Omental fat pad (tissue), 4 donors: ENCODE results near the gene MYO9A. TPM values are rescaled to one million over a fixed set of nuclear protein-coding genes. Genes with fewer than 3 reads are reported as not detected.

Experiments
- ATAC-seq: fragments of 150-250 bp; one replicate; pipeline ENCODE4 v1.9.1; 2016; ENCODE audit warnings: mild to moderate bottlenecking, moderate library complexity; ENCODE audit not compliant: low FRiP score
- DNase-seq: peaks from one replicate; pipeline ENCODE4 v3.0.0-alpha.2; 2019; ENCODE audit warnings: low spot score
- total RNA-seq, 4 donors: library from RNA; depleted of rRNA; stranded (reverse); fragments of >200 nt; gene quantifications; one replicate each; pipeline ENCODE4 v1.1.0, GENCODE V29; 2016
- TF ChIP-seq, protein P1 (sequence below), 3 donors: fragments of 450-650 bp; IDR thresholded peaks; one replicate each; pipeline ENCODE4 v1.5.1; 2016 to 2017; ENCODE audit warnings: antibody characterized with exemption in 3 of 3, mild to moderate bottlenecking in 3 of 3, moderate library complexity in 2 of 3

Gene MYO9A, protein sequence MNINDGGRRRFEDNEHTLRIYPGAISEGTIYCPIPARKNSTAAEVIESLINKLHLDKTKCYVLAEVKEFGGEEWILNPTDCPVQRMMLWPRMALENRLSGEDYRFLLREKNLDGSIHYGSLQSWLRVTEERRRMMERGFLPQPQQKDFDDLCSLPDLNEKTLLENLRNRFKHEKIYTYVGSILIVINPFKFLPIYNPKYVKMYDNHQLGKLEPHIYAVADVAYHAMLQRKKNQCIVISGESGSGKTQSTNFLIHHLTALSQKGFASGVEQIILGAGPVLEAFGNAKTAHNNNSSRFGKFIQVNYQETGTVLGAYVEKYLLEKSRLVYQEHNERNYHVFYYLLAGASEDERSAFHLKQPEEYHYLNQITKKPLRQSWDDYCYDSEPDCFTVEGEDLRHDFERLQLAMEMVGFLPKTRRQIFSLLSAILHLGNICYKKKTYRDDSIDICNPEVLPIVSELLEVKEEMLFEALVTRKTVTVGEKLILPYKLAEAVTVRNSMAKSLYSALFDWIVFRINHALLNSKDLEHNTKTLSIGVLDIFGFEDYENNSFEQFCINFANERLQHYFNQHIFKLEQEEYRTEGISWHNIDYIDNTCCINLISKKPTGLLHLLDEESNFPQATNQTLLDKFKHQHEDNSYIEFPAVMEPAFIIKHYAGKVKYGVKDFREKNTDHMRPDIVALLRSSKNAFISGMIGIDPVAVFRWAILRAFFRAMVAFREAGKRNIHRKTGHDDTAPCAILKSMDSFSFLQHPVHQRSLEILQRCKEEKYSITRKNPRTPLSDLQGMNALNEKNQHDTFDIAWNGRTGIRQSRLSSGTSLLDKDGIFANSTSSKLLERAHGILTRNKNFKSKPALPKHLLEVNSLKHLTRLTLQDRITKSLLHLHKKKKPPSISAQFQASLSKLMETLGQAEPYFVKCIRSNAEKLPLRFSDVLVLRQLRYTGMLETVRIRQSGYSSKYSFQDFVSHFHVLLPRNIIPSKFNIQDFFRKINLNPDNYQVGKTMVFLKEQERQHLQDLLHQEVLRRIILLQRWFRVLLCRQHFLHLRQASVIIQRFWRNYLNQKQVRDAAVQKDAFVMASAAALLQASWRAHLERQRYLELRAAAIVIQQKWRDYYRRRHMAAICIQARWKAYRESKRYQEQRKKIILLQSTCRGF (N-terminal part only)
- 10 to 100 TPM; 31.6 to 82.9 (median 48.7) TPM for total RNA-seq

DNA sequence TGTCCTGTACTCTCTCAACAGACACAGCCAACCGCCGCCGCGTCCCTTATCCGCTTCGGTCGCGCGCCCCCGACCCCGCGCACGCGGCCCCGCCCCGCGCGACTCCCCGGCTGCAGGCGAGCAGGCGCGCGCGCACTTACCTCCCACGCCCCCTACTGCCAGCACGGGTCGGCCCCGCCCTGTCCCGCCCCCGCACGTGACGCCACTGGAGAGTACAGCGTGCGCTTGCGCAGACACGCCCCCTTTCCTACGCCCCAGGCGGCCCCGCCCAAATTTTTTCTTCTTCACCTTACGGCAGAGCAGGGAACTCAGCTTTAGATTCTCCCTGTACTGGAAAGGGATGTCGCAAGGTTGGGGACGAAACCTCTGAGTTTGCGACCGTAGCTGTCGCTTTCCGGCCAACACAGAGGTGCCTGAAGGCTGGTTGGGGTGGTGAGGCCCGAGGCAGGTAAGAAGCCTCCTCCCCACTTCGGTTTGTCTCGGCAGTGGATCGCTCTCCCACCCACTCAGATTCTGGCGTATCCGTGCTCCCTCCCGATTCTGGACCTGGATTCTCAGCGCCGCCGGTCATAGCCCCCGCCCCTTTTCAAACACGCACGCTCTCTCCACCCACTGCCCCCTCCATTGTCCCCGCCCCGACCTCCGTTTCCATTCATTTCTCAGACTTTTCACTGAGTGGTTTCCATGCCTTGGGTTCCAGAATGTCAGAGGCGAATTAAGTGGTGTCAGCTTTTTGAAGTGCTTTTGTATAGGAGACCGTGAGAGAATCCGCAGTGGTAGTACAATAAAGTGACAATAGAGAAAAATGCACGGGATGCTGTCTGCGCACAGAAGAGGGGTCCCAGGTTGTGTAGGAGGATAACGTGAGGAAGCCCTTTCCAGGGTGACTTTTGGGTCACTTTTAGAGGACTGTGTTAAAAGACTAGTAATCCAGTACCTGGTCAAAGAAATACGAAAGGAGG, at the start of gene MYO9A, which contains the start of gene SENP8:
Gene MYO9A, minus strand, starts transcription at position 134 of the 962 bp plus-strand sequence. CDS start 71,587 bp downstream, outside the sequence.
Gene SENP8, plus strand, starts transcription at position 387 of the 962 bp plus-strand sequence. CDS start 21,221 bp downstream, outside the sequence.
- TF ChIP-seq, protein P1, sequence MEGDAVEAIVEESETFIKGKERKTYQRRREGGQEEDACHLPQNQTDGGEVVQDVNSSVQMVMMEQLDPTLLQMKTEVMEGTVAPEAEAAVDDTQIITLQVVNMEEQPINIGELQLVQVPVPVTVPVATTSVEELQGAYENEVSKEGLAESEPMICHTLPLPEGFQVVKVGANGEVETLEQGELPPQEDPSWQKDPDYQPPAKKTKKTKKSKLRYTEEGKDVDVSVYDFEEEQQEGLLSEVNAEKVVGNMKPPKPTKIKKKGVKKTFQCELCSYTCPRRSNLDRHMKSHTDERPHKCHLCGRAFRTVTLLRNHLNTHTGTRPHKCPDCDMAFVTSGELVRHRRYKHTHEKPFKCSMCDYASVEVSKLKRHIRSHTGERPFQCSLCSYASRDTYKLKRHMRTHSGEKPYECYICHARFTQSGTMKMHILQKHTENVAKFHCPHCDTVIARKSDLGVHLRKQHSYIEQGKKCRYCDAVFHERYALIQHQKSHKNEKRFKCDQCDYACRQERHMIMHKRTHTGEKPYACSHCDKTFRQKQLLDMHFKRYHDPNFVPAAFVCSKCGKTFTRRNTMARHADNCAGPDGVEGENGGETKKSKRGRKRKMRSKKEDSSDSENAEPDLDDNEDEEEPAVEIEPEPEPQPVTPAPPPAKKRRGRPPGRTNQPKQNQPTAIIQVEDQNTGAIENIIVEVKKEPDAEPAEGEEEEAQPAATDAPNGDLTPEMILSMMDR (IDR thresholded peaks at IDR 0.05) = peak in 1 of 3 donors; percentile 10
- DNase-seq (peak; percentile 97), ATAC-seq (peak; percentile 94)

DNA sequence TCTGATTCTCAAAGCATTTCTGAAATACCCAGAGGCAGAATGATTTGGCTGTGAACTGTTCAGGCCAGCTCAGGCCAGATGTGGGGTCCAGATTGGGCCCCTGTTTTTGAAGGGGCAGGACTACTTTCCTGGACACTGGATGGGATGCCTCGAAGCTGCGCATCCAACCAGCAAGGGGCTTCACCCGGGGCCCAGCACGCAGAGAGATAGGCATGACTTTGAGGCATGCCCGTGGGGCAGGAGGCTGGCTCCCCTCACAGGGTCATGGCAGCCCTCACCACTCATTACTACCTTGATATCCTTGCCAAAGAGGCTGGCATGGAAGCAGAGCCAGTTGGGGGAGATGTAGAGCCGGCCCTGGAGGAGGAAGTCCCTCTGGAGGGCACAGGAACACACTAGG, 49.5 kb upstream of the MYO9A start:
- DNase-seq (no peak), ATAC-seq (no peak)
- TF ChIP-seq, protein P1 (IDR thresholded peaks at IDR 0.05) = no peak

DNA sequence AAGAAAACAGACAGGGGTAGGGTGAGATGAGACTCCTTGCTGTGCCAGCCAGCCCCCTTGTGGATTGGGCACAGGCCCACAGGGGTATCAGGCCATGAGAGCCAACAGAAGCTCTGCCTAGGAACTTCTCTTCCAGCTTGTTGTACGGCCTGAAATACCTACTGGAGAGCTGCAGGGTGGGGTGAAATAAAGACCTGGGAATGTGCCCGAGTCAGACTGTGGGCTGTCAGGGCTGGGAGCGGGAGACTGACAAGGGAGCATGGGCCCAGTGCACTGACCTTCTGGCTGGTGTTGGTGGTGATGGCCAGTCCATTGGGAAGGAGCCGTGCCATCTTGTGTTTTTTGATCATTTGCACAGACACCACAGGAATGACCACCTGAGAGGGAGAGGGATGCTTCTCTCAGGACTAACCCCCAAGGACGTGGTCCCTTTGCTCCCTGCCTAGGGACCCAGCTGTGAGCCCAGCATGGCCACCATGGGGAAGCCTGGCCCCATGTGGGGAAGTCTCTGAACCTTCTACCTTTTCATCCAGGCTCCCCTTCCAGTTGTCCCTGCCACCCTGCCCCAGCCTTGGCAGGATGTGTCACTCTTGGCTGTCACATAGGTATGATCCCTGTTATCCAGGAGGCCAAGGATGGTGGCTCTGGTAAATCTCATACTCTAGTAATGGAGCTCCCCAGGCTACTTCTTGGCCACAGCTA, 48.9 kb upstream of the MYO9A start:
- ATAC-seq (no peak), DNase-seq (no peak)
- TF ChIP-seq, protein P1 (IDR thresholded peaks at IDR 0.05) = no peak

DNA sequence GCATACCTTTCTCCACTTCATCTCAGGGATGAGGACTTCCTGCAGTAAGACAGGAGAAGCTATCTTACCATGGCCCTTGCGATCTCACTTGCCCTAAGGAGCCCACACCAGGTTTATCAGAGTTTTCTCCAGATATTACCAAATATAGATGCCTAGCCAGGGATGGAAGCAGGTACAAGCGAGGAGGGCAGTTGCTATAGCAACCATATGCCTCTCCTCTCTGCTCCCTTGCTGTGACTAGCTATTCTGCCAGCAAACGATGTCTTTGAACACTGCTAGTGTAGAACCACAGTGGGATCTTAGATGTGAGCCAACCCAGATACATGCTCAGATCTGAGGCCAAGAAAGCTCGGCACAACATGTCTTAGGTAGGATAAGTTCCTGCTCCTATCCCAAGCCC, 45.8 kb upstream of the MYO9A start:
- ATAC-seq (no peak), DNase-seq (no peak)
- TF ChIP-seq, protein P1 (IDR thresholded peaks at IDR 0.05) = no peak

DNA sequence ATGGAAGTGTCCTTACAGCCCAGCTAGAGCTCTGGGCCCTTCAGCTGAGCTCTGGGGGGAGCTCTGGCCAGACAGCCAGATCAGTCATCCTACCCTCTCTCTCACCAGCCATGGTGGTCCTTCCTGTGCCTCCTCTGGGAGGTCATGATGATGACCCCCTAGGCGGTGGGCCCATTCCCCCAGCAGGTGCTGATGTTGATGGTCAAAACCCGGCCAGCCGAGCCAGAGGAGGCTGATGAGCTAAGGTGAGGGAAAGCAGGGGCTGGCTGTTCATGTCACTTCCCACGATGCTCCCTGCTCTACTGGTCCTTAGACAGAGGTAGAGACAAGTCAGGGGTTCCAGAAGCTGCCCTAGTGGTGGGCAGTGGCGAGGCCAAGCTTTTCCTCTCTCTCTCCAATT, 44.6 kb upstream of the MYO9A start:
- ATAC-seq (no peak), DNase-seq (no peak)
- TF ChIP-seq, protein P1 (IDR thresholded peaks at IDR 0.05) = no peak
